HCT116 (cell line): ENCODE measurements around the gene DPYD. TPM values are rescaled to one million over a fixed set of nuclear protein-coding genes. Genes with fewer than 3 reads are reported as not detected.

Experiments used
- ATAC-seq: fragments of 200-7000 bp; cut with Tn5 transposase; 2 replicates; pipeline ENCODE4 v1.9.1; 2020; ENCODE audit warnings: mild to moderate bottlenecking, moderate library complexity
- BruUV-seq: library from RNA; stranded (reverse); fragments of 400-500 nt; replicated peaks from 2 replicates; lab custom pipeline; 2021; lab: Mats Ljungman, UMichigan
- CTCF ChIA-PET: fragments of 300-600 bp; sonication (Branson Sonifier 250); formaldehyde crosslinking; loops from one replicate; lab custom pipeline; 2021; ENCODE audit warnings: antibody characterized with exemption; lab: Charles Lee
- POLR2A ChIA-PET: fragments of 300-600, 350-600 bp; sonication (Branson Sonifier 250); formaldehyde crosslinking; loops from one replicate; lab custom pipeline; 2021; ENCODE audit warnings: antibody characterized with exemption; lab: Charles Lee
- RAD21 ChIA-PET, 2 experiments: fragments of 300-600 bp; sonication (Branson Sonifier 250); formaldehyde crosslinking; loops; one replicate each; lab custom pipeline; 2023; ENCODE audit warnings: low total read pairs in 2 of 2; ENCODE audit not compliant: uncharacterized antibody in 2 of 2, unreplicated experiment in 2 of 2, low non-redundant PET in 1 of 2; lab: Charles Lee
- DNase-seq: peaks from one replicate; pipeline ENCODE4 v3.0.0-alpha.2; 2010; ENCODE audit warnings: low read depth, low spot score
- H2AFZ ChIP-seq: fragments of 200-600 bp; shearing (Covaris generic), sonication (generic); 2 replicates; pipeline ENCODE4 v1.6.1; 2017; ENCODE audit warnings: low read depth, mixed run types, mixed read lengths, antibody characterized with exemption, low read length; ENCODE audit not compliant: poor library complexity, severe bottlenecking
- H3K27ac ChIP-seq: 2 replicates; pipeline ENCODE4 v1.5.1; 2012; ENCODE audit warnings: low read depth, low read length
- H3K27me3 ChIP-seq: fragments of 200-600 bp; sonication (generic); 2 replicates; pipeline ENCODE4 v1.6.1; 2016; ENCODE audit warnings: mixed run types, low read length, mixed read lengths; ENCODE audit not compliant: insufficient read depth
- H3K36me3 ChIP-seq, 2 experiments: fragments of 200-500 bp in 1 of 2; fragments of 200-600 bp in 1 of 2; sonication (Bioruptor generic) in 1 of 2; sonication (generic) in 1 of 2; 2 replicates each; pipeline versions ENCODE4 v1.5.1 to v1.6.1; 2014 to 2016; ENCODE audit warnings: low read length in 2 of 2, inconsistent platforms in 1 of 2, mixed read lengths in 1 of 2, mixed run types in 1 of 2; ENCODE audit not compliant: insufficient read depth in 2 of 2, control insufficient read depth in 1 of 2
- H3K4me1 ChIP-seq, 2 experiments: fragments of 200-600 bp in 1 of 2; sonication (generic) in 1 of 2; 2 replicates each; pipeline versions ENCODE4 v1.5.1 to v1.6.1; 2012 to 2017; ENCODE audit warnings: low read length in 2 of 2, inconsistent platforms in 1 of 2, mild to moderate bottlenecking in 1 of 2, mixed read lengths in 1 of 2, mixed run types in 1 of 2, moderate library complexity in 1 of 2; ENCODE audit not compliant: insufficient read depth in 2 of 2, control insufficient read depth in 1 of 2
- H3K4me2 ChIP-seq: fragments of 200-600 bp; sonication (generic); 2 replicates; pipeline ENCODE4 v1.6.1; 2017; ENCODE audit warnings: mixed run types, low read length, mixed read lengths
- H3K4me3 ChIP-seq, 2 experiments: fragments of 200-600 bp in 1 of 2; sonication (generic) in 1 of 2; replicated peaks in 1 of 2; 2 replicates each; pipeline ENCODE4 v1.5.1; 2011 to 2016; ENCODE audit warnings: low read length in 2 of 2, control low read depth in 1 of 2, low read depth in 1 of 2, mild to moderate bottlenecking in 1 of 2, mixed read lengths in 1 of 2, mixed run types in 1 of 2
- H3K79me2 ChIP-seq: fragments of 200-600 bp; sonication (generic); 2 replicates; pipeline ENCODE4 v1.6.1; 2017; ENCODE audit warnings: mild to moderate bottlenecking, mixed run types, low read length, moderate library complexity, mixed read lengths; ENCODE audit not compliant: insufficient read depth
- H3K9ac ChIP-seq: fragments of 200-600 bp; sonication (generic); 2 replicates; pipeline ENCODE4 v1.6.1; 2016; ENCODE audit warnings: low read length, mixed read lengths
- H3K9me2 ChIP-seq: fragments of 200-600 bp; sonication (generic), shearing (Covaris generic); 2 replicates; pipeline ENCODE4 v1.6.1; 2017; ENCODE audit warnings: mixed run types, mild to moderate bottlenecking, moderate library complexity; ENCODE audit not compliant: insufficient read depth
- H3K9me3 ChIP-seq, 2 experiments: fragments of 200-500 bp in 1 of 2; fragments of 200-600 bp in 1 of 2; sonication (Bioruptor generic) in 1 of 2; sonication (generic) in 1 of 2; 2 replicates each; pipeline ENCODE4 v1.6.1; 2014 to 2017; ENCODE audit warnings: low read length in 2 of 2, mixed read lengths in 2 of 2, inconsistent platforms in 1 of 2, low read depth in 1 of 2, mild to moderate bottlenecking in 1 of 2, mixed run types in 1 of 2, moderate library complexity in 1 of 2; ENCODE audit not compliant: control insufficient read depth in 1 of 2, insufficient read depth in 1 of 2
- H4K20me1 ChIP-seq: fragments of 200-600 bp; sonication (generic), shearing (Covaris generic); 2 replicates; pipeline ENCODE4 v1.6.1; 2017; ENCODE audit warnings: mixed run types, mild to moderate bottlenecking, moderate library complexity; ENCODE audit not compliant: insufficient read depth
- CEBPB ChIP-seq: IDR thresholded peaks from 2 replicates; pipeline ENCODE4 v1.6.1; 2012; ENCODE audit warnings: low read depth
- EGR1 ChIP-seq: IDR thresholded peaks from 2 replicates; pipeline ENCODE4 v1.6.1; 2012; ENCODE audit warnings: low read depth
- ELF1 ChIP-seq: IDR thresholded peaks from 2 replicates; pipeline ENCODE4 v1.6.1; 2012; ENCODE audit warnings: low read depth, borderline replicate concordance
- EZH2 ChIP-seq: fragments of 200-600 bp; sonication (generic); IDR thresholded peaks from 2 replicates; pipeline ENCODE4 v1.6.1; 2017; ENCODE audit warnings: antibody characterized with exemption, mixed run types
- EZH2phosphoT487 ChIP-seq: fragments of 200-600 bp; IDR thresholded peaks from 2 replicates; pipeline ENCODE4 v1.6.1; 2018; ENCODE audit warnings: antibody characterized with exemption, borderline replicate concordance
- JUND ChIP-seq: IDR thresholded peaks from 2 replicates; pipeline ENCODE4 v1.6.1; 2012
- POLR2A ChIP-seq: IDR thresholded peaks from 2 replicates; pipeline ENCODE4 v1.7.0; 2011; ENCODE audit warnings: borderline replicate concordance; ENCODE audit not compliant: insufficient read depth, insufficient read length; ENCODE audit errors: extremely low read depth
- POLR2AphosphoS5 ChIP-seq: IDR thresholded peaks from 2 replicates; pipeline ENCODE4 v1.6.1; 2011; ENCODE audit warnings: mild to moderate bottlenecking, low read depth, low read length, moderate library complexity
- RAD21 ChIP-seq: IDR thresholded peaks from 2 replicates; pipeline ENCODE4 v1.6.1; 2012; ENCODE audit warnings: low read depth, mild to moderate bottlenecking
- SIN3A ChIP-seq: IDR thresholded peaks from 2 replicates; pipeline ENCODE4 v1.6.1; 2012; ENCODE audit warnings: low read depth
- SP1 ChIP-seq: IDR thresholded peaks from 2 replicates; pipeline ENCODE4 v1.6.1; 2012; ENCODE audit warnings: low read depth
- SRF ChIP-seq: IDR thresholded peaks from 2 replicates; pipeline ENCODE4 v1.6.1; 2012; ENCODE audit warnings: low read depth
- TCF7L2 ChIP-seq: IDR thresholded peaks from 2 replicates; pipeline ENCODE4 v1.7.0; 2011; ENCODE audit warnings: borderline replicate concordance, inconsistent platforms; ENCODE audit not compliant: insufficient read depth, insufficient read length; ENCODE audit errors: extremely low read depth
- YY1 ChIP-seq: IDR thresholded peaks from 2 replicates; pipeline ENCODE4 v1.6.1; 2011; ENCODE audit warnings: low read length, low read depth, moderate library complexity, mild to moderate bottlenecking; ENCODE audit not compliant: insufficient replicate concordance; ENCODE audit errors: extremely low read depth
- ZFX ChIP-seq: fragments of 450-650 bp; IDR thresholded peaks from 2 replicates; pipeline ENCODE4 v1.6.1; 2017
- ZNF274 ChIP-seq: fragments of 200-500 bp; sonication (Bioruptor generic); IDR thresholded peaks from 2 replicates; pipeline ENCODE4 v1.6.1; 2014; ENCODE audit warnings: mild to moderate bottlenecking, low read depth, low read length, inconsistent platforms
- intact Hi-C: fragments of 100-400 bp; cut with micrococcal nuclease; formaldehyde crosslinking; loops from 2 replicates; pipeline ENCODE4 v1.10.0; 2022
- total RNA-seq: library from RNA; stranded (reverse); gene quantifications from one replicate; pipeline ENCODE4 v1.2.1, GENCODE V29; 2021; ENCODE audit not compliant: unreplicated experiment
- TF ChIP-seq, protein P1 (sequence below): IDR thresholded peaks from 2 replicates; pipeline ENCODE4 v1.6.1; 2012
- TF ChIP-seq, protein P2 (sequence below): IDR thresholded peaks from 2 replicates; pipeline ENCODE4 v1.6.1; 2012; ENCODE audit warnings: low read depth
- TF ChIP-seq, protein P3 (sequence below): IDR thresholded peaks from 2 replicates; pipeline ENCODE4 v1.6.1; 2011; ENCODE audit warnings: mild to moderate bottlenecking, low read length, moderate library complexity; ENCODE audit not compliant: insufficient replicate concordance; ENCODE audit errors: extremely low read depth

DPYD gene
- total RNA-seq, 1 experiment from 2014 or later: 1.7 TPM

DNA sequence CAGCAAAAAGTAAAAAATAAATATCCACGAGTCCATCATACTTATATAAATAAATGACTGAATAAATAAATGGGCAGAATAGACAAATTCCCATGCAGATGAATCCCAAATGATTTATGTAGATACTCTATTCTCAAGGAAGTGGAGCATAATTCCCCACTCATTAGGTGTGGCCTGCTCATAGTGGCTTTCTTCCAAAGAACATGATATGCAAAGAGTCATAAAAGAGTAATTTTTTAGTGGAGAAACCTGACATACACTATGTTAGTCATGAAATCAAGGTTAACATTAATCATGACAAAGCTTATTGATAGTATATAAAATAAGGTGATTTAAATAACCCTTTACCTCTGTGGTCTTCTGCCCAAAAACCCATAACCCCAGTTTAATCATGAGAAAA, 298.9 kb downstream of the DPYD start:
- no peak overlapping the region for H3K4me2 ChIP-seq
- no peaks in the 10 kb centered on the region for H4K20me1 ChIP-seq
- no peaks in the 10 kb centered on the region for H3K4me1 ChIP-seq
- DNase-seq (no peak), ATAC-seq (no peak)
- no peak overlapping the region for H2AFZ ChIP-seq
- no peaks in the 10 kb centered on the region for H3K9me3 ChIP-seq
- ChIA-PET RAD21 (no interaction called here), CTCF (no interaction called here), POLR2A (no interaction called here)
- no peaks in the 10 kb centered on the region for H3K79me2 ChIP-seq
- TF ChIP-seq SIN3A (no peak), EZH2 (no peak), ELF1 (no peak), SP1 (no peak), TCF7L2 (no peak), POLR2A (no peak), EZH2phosphoT487 (no peak), POLR2AphosphoS5 (no peak), RAD21 (no peak), YY1 (no peak), JUND (no peak), ZNF274 (no peak), SRF (no peak), ZFX (no peak), CEBPB (no peak), EGR1 (no peak)
- TF ChIP-seq, protein P1, sequence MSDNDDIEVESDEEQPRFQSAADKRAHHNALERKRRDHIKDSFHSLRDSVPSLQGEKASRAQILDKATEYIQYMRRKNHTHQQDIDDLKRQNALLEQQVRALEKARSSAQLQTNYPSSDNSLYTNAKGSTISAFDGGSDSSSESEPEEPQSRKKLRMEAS: no peak
- TF ChIP-seq, protein P2, sequence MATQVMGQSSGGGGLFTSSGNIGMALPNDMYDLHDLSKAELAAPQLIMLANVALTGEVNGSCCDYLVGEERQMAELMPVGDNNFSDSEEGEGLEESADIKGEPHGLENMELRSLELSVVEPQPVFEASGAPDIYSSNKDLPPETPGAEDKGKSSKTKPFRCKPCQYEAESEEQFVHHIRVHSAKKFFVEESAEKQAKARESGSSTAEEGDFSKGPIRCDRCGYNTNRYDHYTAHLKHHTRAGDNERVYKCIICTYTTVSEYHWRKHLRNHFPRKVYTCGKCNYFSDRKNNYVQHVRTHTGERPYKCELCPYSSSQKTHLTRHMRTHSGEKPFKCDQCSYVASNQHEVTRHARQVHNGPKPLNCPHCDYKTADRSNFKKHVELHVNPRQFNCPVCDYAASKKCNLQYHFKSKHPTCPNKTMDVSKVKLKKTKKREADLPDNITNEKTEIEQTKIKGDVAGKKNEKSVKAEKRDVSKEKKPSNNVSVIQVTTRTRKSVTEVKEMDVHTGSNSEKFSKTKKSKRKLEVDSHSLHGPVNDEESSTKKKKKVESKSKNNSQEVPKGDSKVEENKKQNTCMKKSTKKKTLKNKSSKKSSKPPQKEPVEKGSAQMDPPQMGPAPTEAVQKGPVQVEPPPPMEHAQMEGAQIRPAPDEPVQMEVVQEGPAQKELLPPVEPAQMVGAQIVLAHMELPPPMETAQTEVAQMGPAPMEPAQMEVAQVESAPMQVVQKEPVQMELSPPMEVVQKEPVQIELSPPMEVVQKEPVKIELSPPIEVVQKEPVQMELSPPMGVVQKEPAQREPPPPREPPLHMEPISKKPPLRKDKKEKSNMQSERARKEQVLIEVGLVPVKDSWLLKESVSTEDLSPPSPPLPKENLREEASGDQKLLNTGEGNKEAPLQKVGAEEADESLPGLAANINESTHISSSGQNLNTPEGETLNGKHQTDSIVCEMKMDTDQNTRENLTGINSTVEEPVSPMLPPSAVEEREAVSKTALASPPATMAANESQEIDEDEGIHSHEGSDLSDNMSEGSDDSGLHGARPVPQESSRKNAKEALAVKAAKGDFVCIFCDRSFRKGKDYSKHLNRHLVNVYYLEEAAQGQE: no peak
- TF ChIP-seq, protein P3, sequence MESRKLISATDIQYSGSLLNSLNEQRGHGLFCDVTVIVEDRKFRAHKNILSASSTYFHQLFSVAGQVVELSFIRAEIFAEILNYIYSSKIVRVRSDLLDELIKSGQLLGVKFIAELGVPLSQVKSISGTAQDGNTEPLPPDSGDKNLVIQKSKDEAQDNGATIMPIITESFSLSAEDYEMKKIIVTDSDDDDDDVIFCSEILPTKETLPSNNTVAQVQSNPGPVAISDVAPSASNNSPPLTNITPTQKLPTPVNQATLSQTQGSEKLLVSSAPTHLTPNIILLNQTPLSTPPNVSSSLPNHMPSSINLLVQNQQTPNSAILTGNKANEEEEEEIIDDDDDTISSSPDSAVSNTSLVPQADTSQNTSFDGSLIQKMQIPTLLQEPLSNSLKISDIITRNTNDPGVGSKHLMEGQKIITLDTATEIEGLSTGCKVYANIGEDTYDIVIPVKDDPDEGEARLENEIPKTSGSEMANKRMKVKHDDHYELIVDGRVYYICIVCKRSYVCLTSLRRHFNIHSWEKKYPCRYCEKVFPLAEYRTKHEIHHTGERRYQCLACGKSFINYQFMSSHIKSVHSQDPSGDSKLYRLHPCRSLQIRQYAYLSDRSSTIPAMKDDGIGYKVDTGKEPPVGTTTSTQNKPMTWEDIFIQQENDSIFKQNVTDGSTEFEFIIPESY: no peak
- intact Hi-C loops: no loop called here
- H3K36me3 ChIP-seq: no peaks in the 10 kb centered on the region
- no peaks in the 10 kb centered on the region for H3K27me3 ChIP-seq
- H3K4me3 ChIP-seq: no peak overlapping the region
- H3K9ac ChIP-seq: no peak overlapping the region
- H3K9me2 ChIP-seq: no peaks in the 10 kb centered on the region
- no TSS peak for BruUV-seq
- H3K27ac ChIP-seq: no peak overlapping the region
